Esophagus (tissue), 2 donors: ENCODE results near the gene LUZP2. TPM values are rescaled to one million over a fixed set of nuclear protein-coding genes. Genes with fewer than 3 reads are reported as not detected.

Experiments used
- H3K27ac ChIP-seq, 2 donors: one replicate each; pipeline ENCODE4 v1.5.1; 2013; ENCODE audit warnings: low read depth in 2 of 2, mild to moderate bottlenecking in 2 of 2, inconsistent platforms in 1 of 2, low read length in 1 of 2, moderate library complexity in 1 of 2
- H3K27me3 ChIP-seq, 2 donors: one replicate each; pipeline ENCODE4 v1.6.1; 2013; ENCODE audit warnings: low read length in 2 of 2, control low read depth in 1 of 2, mild to moderate bottlenecking in 1 of 2; ENCODE audit not compliant: insufficient read depth in 2 of 2, control insufficient read depth in 1 of 2
- H3K36me3 ChIP-seq, 2 donors: one replicate each; pipeline ENCODE4 v1.6.1; 2013; ENCODE audit warnings: low read length in 1 of 2; ENCODE audit not compliant: control insufficient read depth in 2 of 2, insufficient read depth in 2 of 2
- H3K4me1 ChIP-seq, 2 donors: one replicate each; pipeline ENCODE4 v1.6.1; 2013; ENCODE audit warnings: low read length in 1 of 2; ENCODE audit not compliant: control insufficient read depth in 2 of 2, insufficient read depth in 2 of 2
- H3K4me3 ChIP-seq, 2 donors: one replicate each; pipeline ENCODE4 v1.5.1; 2013; ENCODE audit warnings: low read length in 2 of 2, mild to moderate bottlenecking in 2 of 2, low read depth in 1 of 2, moderate library complexity in 1 of 2
- H3K9me3 ChIP-seq, 2 donors: one replicate each; pipeline ENCODE4 v1.6.1; 2013; ENCODE audit warnings: mild to moderate bottlenecking in 2 of 2, low read depth in 1 of 2, low read length in 1 of 2, moderate library complexity in 1 of 2; ENCODE audit not compliant: control insufficient read depth in 2 of 2, insufficient read depth in 1 of 2
- WGBS, 2 donors: extraction: QIAGEN DNeasy Blood & Tissue Kit; methylation state at CpG; one replicate each; pipeline ENCODE4 v1.1.7; 2013; 5-methylcytosine and 5-hydroxymethylcytosine counted together
- polyA plus RNA-seq, 2 donors: library from polyadenylated mRNA; stranded (reverse); fragments of 200-250 nt; gene quantifications; one replicate each; pipeline ENCODE4 v1.2.3, GENCODE V29; 2013
- donor health status: healthy with polysubstance abuse.
- donor health status: Bipolar disorder and iron deficiency.

The LUZP2 gene
- polyA plus RNA-seq, 2 donors = 0.20 TPM

DNA sequence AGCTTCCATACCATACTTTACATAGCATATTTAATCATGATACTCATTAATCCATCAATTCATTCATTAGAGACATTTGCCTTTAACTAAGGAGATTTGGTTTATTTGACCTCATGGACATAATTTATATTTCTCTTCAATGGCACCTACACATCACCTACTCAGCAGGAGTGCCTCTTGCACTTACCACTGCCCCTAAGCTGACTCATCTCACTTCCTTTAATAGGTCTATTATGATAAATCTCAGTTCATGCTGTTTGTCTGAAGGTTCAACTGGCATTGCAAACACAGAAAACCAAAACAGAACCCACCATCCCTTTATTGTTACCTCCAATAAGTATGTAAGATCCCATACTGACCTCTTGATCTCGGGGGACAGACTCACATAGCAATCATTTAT, 186.7 kb downstream of the LUZP2 start:
- H3K9me3 ChIP-seq = no peaks in the 10 kb centered on the region
- no peaks in the 10 kb centered on the region for H3K27me3 ChIP-seq
- H3K27ac ChIP-seq = no peak overlapping the region
- H3K4me1 ChIP-seq = no peaks in the 10 kb centered on the region
- no peaks in the 10 kb centered on the region for H3K36me3 ChIP-seq
- WGBS, 2 donors = 79 to 89% methylated on average over 1 of the region's 1 CpG
- H3K4me3 ChIP-seq = no peak overlapping the region

DNA sequence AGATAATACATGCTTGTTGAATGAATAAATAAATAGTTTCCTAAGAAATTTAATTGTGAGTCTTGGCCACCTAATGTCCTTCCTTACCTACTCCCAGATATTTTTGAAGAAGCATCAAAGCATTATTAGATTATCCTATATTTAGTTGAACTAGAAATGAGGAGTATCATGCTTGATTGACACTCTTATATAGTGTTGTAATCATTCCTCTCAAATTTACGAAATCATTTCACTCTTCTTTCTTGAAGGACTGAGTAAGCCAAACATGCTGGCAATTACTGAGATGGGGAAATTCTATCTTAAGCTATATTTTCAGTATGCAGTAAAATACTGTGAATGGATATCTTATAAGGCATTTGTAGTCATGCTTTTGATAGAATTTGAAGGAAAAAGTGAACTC, 189.0 kb downstream of the LUZP2 start:
- WGBS, 2 donors = 67 to 83% methylated on average over 1 of the region's 1 CpG
- H3K27me3 ChIP-seq = no peaks in the 10 kb centered on the region
- no peak overlapping the region for H3K4me3 ChIP-seq

DNA sequence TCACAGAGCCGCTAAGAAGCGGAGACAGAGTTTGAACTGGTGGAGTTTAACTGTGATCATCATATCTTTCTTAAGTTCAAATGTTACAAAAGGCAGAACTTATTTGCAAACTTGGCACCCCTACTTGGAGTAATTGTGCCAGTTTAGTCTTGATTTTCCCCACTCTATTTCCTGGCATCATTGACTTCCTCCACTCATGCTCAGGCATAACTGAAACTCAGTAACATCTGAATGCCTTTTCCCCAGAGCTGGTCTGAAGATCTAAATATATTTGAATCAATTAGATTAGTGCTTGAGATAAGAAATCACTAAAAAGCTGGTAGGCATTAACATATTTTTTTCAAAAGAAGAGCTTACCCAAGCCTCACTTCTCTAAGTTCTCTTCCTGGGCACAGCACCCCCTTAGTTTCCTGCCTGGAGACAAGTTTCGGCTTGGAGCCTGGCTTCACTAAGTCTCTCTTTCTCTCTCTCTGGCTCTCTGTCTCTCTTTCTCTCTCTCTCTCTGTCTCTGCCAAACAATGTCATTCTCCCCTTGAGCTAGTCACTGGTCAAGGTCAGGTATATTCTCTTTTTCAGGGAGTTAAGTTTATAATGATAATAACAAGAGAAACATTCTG, 190.8 kb downstream of the LUZP2 start:
- no peak overlapping the region for H3K27ac ChIP-seq
- H3K36me3 ChIP-seq = no peaks in the 10 kb centered on the region
- no peaks in the 10 kb centered on the region for H3K27me3 ChIP-seq
- no peaks in the 10 kb centered on the region for H3K9me3 ChIP-seq
- 68 to 77% methylated on average over 3 of the region's 3 CpGs for WGBS, 2 donors
- no peak overlapping the region for H3K4me3 ChIP-seq
- no peaks in the 10 kb centered on the region for H3K4me1 ChIP-seq

More for the DNA sequence above, 189.0 kb downstream of the LUZP2 start:
- H3K9me3 ChIP-seq = no peaks in the 10 kb centered on the region
- H3K4me1 ChIP-seq = no peaks in the 10 kb centered on the region
- H3K36me3 ChIP-seq = no peaks in the 10 kb centered on the region
- no peak overlapping the region for H3K27ac ChIP-seq

DNA sequence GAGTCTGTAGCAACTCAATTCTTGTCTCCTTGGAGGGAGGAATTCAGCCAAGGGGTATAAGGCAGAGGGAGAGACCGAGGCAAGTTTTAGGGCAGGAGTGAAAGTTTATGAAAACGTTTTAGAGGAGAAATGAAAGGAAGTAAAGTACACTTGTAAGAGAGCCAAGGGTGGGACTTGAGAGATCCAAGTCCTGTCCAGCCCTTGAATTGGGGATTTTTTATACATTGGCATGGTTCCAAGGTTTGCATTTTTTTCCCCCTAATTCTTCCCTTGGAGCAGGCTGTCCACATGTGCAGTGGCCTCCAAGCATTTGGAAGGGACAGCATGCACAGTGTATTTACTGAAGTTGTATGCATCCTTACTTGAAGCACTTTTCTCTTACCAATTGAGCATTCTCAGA, 192.1 kb downstream of the LUZP2 start:
- 42 to 47% methylated on average over 2 of the region's 2 CpGs for WGBS, 2 donors
- H3K36me3 ChIP-seq = no peaks in the 10 kb centered on the region
- no peaks in the 10 kb centered on the region for H3K27me3 ChIP-seq
- no peak overlapping the region for H3K4me3 ChIP-seq
- H3K27ac ChIP-seq = no peak overlapping the region
- no peaks in the 10 kb centered on the region for H3K9me3 ChIP-seq
- no peaks in the 10 kb centered on the region for H3K4me1 ChIP-seq

DNA sequence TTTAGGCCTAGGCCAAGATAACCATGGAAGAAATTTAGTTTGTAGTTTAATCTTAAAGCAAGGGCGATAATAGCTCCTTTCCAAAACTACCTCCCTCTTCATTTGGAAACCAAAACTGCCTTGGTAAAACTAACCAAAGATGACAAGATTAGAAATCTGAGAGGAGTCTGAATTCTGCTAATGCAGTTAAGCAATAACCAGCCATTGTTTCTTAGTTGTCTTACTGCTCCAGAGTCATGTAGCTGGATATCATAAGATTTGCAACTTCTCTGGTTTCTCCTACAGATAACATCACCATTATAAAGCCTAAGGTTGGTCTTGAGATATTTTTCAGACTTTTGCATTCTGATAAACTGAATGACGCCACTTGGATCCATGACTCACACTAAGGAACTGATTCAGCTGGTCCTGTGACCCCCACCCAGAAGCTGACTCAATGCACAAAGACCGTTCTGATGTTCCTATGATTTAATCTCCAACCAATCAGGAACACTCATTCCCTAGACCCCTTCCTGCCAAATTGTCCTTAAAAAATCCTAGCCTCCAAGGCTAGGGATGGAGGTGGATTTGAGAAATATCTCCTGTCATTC, 200.8 kb downstream of the LUZP2 start:
- Histone ChIP-seq H3K36me3 (no peaks in the 10 kb centered on the region), H3K4me1 (no peaks in the 10 kb centered on the region), H3K9me3 (peaks cover 0 to 3% of the 10 kb centered on the region in 2 donors), H3K4me3 (no peak overlapping the region), H3K27ac (no peak overlapping the region), H3K27me3 (no peaks in the 10 kb centered on the region)
- WGBS, 2 donors = 74 to 85% methylated on average over 3 of the region's 3 CpGs

DNA sequence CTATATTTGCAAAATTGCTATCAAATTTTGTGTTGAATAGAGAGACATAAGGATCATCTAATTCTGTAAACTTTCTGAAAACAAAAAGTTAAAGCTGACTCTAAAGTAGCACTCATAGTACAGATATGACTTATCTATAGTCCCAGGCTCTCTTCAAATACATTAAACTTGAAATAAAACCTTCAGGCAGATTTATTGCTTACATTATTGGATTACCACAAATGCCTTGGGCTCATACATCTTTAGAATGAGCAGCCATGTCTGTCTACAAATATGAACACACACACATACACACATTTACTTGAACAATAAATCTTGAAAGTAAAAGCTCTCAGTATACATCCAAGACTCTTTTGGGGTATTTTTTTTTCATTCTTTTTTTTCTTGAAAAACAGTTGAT, 207.9 kb downstream of the LUZP2 start:
- no peak overlapping the region for H3K4me3 ChIP-seq
- no peak overlapping the region for H3K27ac ChIP-seq
- H3K27me3 ChIP-seq = no peaks in the 10 kb centered on the region
- peaks cover 0 to 3% of the 10 kb centered on the region in 2 donors for H3K9me3 ChIP-seq
- H3K36me3 ChIP-seq = no peaks in the 10 kb centered on the region
- H3K4me1 ChIP-seq = no peaks in the 10 kb centered on the region

DNA sequence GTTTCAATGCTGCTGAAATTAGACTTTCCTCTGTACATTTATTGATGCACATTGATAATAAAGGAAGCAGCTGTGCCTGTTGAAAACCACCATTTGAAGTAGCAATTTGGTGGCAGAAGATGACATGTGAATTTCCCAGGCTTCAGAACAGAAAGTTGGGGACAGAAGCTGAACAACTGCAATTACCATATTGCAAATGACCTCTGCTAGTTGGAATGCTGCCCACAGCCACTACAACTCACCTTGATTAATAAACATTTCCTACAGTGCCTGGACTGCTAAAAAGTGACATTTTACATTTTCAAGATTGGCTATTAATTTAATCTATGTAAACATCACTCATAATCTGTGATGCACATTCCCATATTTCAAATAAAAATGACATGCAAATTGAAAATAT, 208.6 kb downstream of the LUZP2 start:
- Histone ChIP-seq H3K27ac (no peak overlapping the region), H3K4me3 (no peak overlapping the region), H3K9me3 (peaks cover 0 to 3% of the 10 kb centered on the region in 2 donors), H3K27me3 (no peaks in the 10 kb centered on the region), H3K4me1 (no peaks in the 10 kb centered on the region), H3K36me3 (no peaks in the 10 kb centered on the region)

DNA sequence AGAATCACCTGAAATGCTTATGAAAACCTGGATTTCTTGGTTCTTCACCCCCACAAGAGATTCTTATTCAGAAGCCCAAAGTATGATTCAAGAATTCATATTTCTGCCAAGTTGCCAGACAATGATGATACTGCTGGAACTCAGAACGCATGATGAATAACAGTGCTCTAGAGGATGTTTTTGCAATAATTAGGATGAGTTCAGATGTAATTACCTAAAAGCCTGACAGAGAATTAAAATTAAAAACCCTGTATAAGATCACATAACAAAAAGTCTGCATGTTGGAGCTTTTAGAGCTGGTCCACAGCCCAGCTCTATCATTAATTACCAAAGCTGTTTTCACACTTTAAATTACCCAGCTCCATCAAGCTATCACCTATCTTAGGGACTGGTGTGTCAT, 211.8 kb downstream of the LUZP2 start:
- H3K36me3 ChIP-seq = no peaks in the 10 kb centered on the region
- H3K9me3 ChIP-seq = no peaks in the 10 kb centered on the region
- no peaks in the 10 kb centered on the region for H3K27me3 ChIP-seq
- no peak overlapping the region for H3K4me3 ChIP-seq
- no peaks in the 10 kb centered on the region for H3K4me1 ChIP-seq
- no peak overlapping the region for H3K27ac ChIP-seq
- WGBS, 2 donors = 71 to 75% methylated on average over 1 of the region's 1 CpG

DNA sequence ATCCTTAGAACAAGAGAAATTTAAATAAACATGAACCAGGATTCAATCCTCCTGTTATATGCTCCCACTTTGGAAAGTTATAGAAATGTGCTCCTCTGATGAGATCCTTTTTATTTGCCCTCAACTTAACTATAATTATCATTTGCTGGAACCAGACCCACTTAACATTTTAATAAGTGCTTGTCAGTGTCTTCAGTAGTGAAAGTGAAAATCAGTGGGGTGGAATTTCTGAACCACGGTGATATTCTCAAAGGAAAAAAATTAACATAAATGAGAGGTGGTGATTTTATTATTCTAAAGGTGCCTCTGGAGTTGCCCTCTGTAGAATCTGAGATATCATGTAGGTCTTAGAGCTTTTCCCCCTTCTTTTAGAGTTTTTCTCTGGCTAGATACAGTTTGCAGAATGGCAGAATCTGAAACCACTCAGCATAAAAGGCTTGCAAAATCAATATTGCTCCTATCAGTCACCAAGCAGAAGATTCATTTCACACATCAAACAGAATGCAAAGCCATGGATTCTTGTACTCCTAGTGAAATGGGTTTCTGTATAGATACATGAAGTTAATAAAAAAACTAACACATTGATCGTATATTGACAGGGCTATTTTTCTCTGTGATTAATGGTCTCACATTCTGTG, 213.2 kb downstream of the LUZP2 start:
- H3K36me3 ChIP-seq = no peaks in the 10 kb centered on the region
- H3K4me1 ChIP-seq = no peaks in the 10 kb centered on the region
- no peaks in the 10 kb centered on the region for H3K9me3 ChIP-seq
- no peak overlapping the region for H3K27ac ChIP-seq
- WGBS, 2 donors = 46 to 48% methylated on average over 2 of the region's 2 CpGs
- no peaks in the 10 kb centered on the region for H3K27me3 ChIP-seq
- no peak overlapping the region for H3K4me3 ChIP-seq

DNA sequence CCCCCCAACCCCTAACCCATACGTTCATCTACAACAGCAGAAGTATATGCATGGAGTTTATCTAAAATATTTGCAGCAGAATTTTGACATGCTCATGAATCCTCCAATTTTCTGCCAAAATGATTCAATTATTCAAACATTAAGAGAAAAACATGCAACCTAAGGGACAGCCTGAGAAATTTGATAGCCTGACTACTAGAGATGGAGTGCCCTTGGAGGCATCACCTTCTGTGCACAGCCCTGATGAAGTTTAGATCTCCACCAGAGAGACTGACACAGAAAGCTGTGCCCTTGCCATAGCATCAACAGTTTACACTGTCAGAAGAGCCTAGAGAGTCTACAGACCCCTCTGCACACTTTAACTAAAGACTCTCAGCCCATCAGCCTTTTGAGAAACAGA, 217.7 kb downstream of the LUZP2 start:
- H3K4me3 ChIP-seq = no peak overlapping the region
- no peak overlapping the region for H3K27ac ChIP-seq
- no peaks in the 10 kb centered on the region for H3K36me3 ChIP-seq
- WGBS, 2 donors = 72 to 86% methylated on average over 1 of the region's 1 CpG
- no peaks in the 10 kb centered on the region for H3K4me1 ChIP-seq
- H3K27me3 ChIP-seq = no peaks in the 10 kb centered on the region
- no peaks in the 10 kb centered on the region for H3K9me3 ChIP-seq
